Measurements from ENCODE around the gene CDH26.

CDH26 gene

GRCh38 chr20:59976156-59976782 lies 18.0 kb downstream of the CDH26 start:
- Histone ChIP-seq H3K27ac (no peak overlapping the region), H3K9me3 (ENCODE audit: severe bottlenecking) (peaks cover 3% of the 10 kb centered on the region), H3K27me3 (ENCODE audit: insufficient read depth, low read depth, severe bottlenecking) (no peaks in the 10 kb centered on the region), H3K4me3 (ENCODE audit: low read depth, low read length) (no peak overlapping the region), H3K36me3 (no peaks in the 10 kb centered on the region)
- DNase-seq: no peak
- no peak for TF ChIP-seq CTCF (IDR thresholded peaks at IDR 0.05; ENCODE audit: low read depth, low read length)

DNA sequence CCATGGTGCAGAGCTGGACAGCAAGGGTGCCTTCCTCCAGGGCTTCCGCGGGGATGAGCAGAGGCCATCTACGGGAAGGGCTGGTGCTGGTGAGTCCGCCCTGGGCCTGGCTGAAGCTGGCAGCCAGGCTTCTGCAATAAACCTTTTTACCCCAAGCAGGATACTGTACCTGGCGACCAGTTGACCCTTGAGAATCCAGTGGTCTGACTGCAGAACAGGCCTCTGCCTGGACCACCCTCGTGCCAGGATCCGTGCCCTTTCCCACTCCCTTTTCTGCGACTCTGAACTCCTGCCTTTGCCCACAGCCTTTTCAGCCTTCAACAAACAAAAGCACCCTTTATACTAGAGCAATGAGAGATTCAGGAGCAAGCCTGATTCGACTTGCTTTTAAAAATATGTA lies 18.9 kb downstream of the CDH26 start:
- DNase-seq: no peak
- Histone ChIP-seq H3K9me3 (ENCODE audit: severe bottlenecking) (peaks cover 3% of the 10 kb centered on the region), H3K36me3 (no peaks in the 10 kb centered on the region), H3K27ac (no peak overlapping the region), H3K4me3 (ENCODE audit: low read depth, low read length) (no peak overlapping the region), H3K27me3 (ENCODE audit: insufficient read depth, low read depth, severe bottlenecking) (no peaks in the 10 kb centered on the region)
- TF ChIP-seq CTCF (IDR thresholded peaks at IDR 0.05; ENCODE audit: low read depth, low read length): no peak

DNA sequence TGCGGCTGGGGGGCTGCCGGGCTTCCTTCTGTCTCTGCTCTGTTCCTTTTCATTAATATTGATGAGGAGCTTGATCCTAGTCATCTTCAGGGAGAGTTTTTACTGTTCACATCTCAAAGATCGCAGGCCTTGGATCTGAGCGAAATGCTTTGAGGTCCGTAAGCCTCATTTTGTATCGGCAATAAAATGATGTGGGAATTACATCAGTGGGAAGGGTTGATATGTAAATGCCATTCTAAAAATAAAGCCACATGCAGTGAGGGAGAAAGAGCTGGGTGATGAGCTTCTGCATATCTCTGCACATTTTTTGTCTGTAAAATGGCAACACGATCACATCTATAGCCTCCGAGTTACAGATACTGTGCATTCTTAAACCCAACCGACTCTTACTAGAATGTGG lies 24.9 kb downstream of the CDH26 start:
- H3K9me3 ChIP-seq (ENCODE audit: severe bottlenecking): no peaks in the 10 kb centered on the region
- H3K4me3 ChIP-seq (ENCODE audit: low read depth, low read length): no peak overlapping the region
- no peaks in the 10 kb centered on the region for H3K27me3 ChIP-seq (ENCODE audit: insufficient read depth, low read depth, severe bottlenecking)
- DNase-seq: no peak
- H3K36me3 ChIP-seq: no peaks in the 10 kb centered on the region
- TF ChIP-seq CTCF (IDR thresholded peaks at IDR 0.05; ENCODE audit: low read depth, low read length): no peak
- no peak overlapping the region for H3K27ac ChIP-seq

- Histone ChIP-seq H3K27ac (no peak overlapping the region), H3K36me3 (no peaks in the 10 kb centered on the region), H3K27me3 (ENCODE audit: insufficient read depth, low read depth, severe bottlenecking) (no peaks in the 10 kb centered on the region), H3K9me3 (ENCODE audit: severe bottlenecking) (no peaks in the 10 kb centered on the region), H3K4me3 (ENCODE audit: low read depth, low read length) (no peak overlapping the region)
- no peak for DNase-seq
- TF ChIP-seq CTCF (IDR thresholded peaks at IDR 0.05; ENCODE audit: low read depth, low read length): no peak
Observed at GRCh38 chr20:59984541-59984940, 26.3 kb downstream of the CDH26 start.

DNA sequence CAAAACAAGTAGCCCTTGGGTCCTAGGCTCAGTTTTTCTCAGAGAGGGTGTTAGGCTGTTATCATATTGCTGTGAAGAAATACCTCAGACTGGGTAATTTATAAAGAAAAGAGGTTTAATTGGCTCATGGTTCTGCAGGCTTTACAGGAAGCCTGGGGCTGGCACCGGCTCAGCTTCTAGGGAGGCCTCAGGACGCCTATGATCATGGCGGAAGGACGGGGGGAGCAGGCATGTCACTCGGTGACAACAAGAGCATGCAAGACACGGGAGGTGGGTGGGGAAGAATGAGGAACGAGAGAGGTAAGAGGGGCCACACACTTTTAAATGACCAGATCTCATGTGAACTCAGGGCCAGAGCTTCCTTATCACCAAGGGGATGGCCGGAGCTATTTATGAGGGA lies 26.9 kb downstream of the CDH26 start:
- DNase-seq: no peak
- H3K9me3 ChIP-seq (ENCODE audit: severe bottlenecking): no peaks in the 10 kb centered on the region
- no peak overlapping the region for H3K4me3 ChIP-seq (ENCODE audit: low read depth, low read length)
- H3K36me3 ChIP-seq: no peaks in the 10 kb centered on the region
- H3K27me3 ChIP-seq (ENCODE audit: insufficient read depth, low read depth, severe bottlenecking): no peaks in the 10 kb centered on the region
- no peak overlapping the region for H3K27ac ChIP-seq
- TF ChIP-seq CTCF (IDR thresholded peaks at IDR 0.05; ENCODE audit: low read depth, low read length): no peak

- peak; percentile 86 for TF ChIP-seq CTCF (IDR thresholded peaks at IDR 0.05; ENCODE audit: low read depth, low read length)
- Histone ChIP-seq H3K4me3 (ENCODE audit: low read depth, low read length) (no peak overlapping the region), H3K27ac (peak overlapping the region; percentile 85), H3K9me3 (ENCODE audit: severe bottlenecking) (no peaks in the 10 kb centered on the region), H3K36me3 (no peaks in the 10 kb centered on the region), H3K27me3 (ENCODE audit: insufficient read depth, low read depth, severe bottlenecking) (no peaks in the 10 kb centered on the region)
- DNase-seq: peak; percentile 67
Observed at GRCh38 chr20:59985864-59986263, 27.6 kb downstream of the CDH26 start.
